ENCODE data around the gene G6PC2. TPM values are rescaled to one million over a fixed set of nuclear protein-coding genes. Genes with fewer than 3 reads are reported as not detected.

The G6PC2 gene
- total and polyA plus RNA-seq, 2 donors (not counting 1 experiment from before 2014, with no cell fraction given) = not detected

DNA sequence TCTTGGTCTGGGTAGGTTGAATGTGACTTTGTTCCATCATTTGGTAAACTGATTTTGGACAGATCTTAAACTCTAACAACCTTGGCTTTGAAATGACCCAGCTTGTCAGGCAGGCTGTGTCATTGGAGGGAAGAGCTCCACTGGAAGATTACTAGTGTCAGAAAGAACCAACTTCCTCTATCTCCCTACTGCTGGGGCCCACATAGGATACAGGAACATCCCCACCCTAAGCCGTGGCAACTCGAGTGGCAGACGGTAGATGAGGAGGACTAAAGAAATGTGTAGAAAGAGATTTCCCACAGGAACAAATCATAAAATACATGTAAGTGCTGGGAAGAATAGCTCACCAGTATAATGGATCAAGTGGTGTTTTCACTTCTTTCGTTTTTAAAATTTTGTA, 4.3 kb upstream of the G6PC2 start:
- ATAC-seq (ENCODE audit: low read depth) = no peak
- peaks cover 13% of the 10 kb centered on the region for H3K27me3 Mint-ChIP-seq
- ChIA-PET POLR2A (no interaction called here), CTCF (no interaction called here)
- Histone ChIP-seq H2AFZ (ENCODE audit: insufficient read depth, low read depth, low read length, poor library complexity, severe bottlenecking) (no peak overlapping the region), H3K4me3 (ENCODE audit: control extremely low read depth in 1 of 5, extremely low read depth in 1 of 5, insufficient read depth in 1 of 5, low read depth in 2 of 5, low read length in 4 of 5) (no peak overlapping the region), H3K27ac (ENCODE audit: low read length in 2 of 2) (no peak overlapping the region), H4K20me1 (ENCODE audit: control insufficient read depth, insufficient read depth, low read length, poor library complexity, severe bottlenecking) (no peaks in the 10 kb centered on the region), H3K4me1 (ENCODE audit: control insufficient read depth in 2 of 2, insufficient read depth in 2 of 2, low read length in 2 of 2) (no peaks in the 10 kb centered on the region), H3K4me2 (replicated peaks; ENCODE audit: low read depth, low read length, poor library complexity, severe bottlenecking) (no peak overlapping the region), H3K9me3 (ENCODE audit: control extremely low read depth in 1 of 3, control insufficient read depth in 2 of 3, insufficient read depth in 1 of 3, low read length in 2 of 3) (no peaks in the 10 kb centered on the region), H3K27me3 (replicated peaks in 1 of 4; ENCODE audit: control extremely low read depth in 1 of 4, control insufficient read depth in 3 of 4, insufficient read depth in 4 of 4, low read length in 3 of 4) (peaks cover 0 to 7% (median 0%) of the 10 kb centered on the region in 4 experiments), H3K9ac (ENCODE audit: low read length) (no peak overlapping the region), H3K79me2 (ENCODE audit: control insufficient read depth, insufficient read depth, low read length) (no peaks in the 10 kb centered on the region), H3K36me3 (replicated peaks in 1 of 2; ENCODE audit: control extremely low read depth in 1 of 2, control insufficient read depth in 1 of 2, extremely low read depth in 1 of 2, insufficient read depth in 2 of 2, low read length in 1 of 2) (no peaks in the 10 kb centered on the region)
- no peak for DNase-seq
- H3K27ac Mint-ChIP-seq = no peak overlapping the region
- no CpG with 5 or more reads among the region's 4 CpGs for WGBS (ENCODE audit: insufficient coverage)
- intact Hi-C loops (cut with micrococcal nuclease) = no loop called here
- H3K9me3 Mint-ChIP-seq (ENCODE audit: insufficient read depth) = no peaks in the 10 kb centered on the region
- no peaks in the 10 kb centered on the region for H3K4me1 Mint-ChIP-seq
- TF ChIP-seq EZH2 (IDR thresholded peaks at IDR 0.05; ENCODE audit: borderline replicate concordance, insufficient read depth, low read depth, low read length, poor library complexity, severe bottlenecking) (no peak), CTCF (IDR thresholded peaks at IDR 0.05) (no peak)
- no peak overlapping the region for H3K4me3 Mint-ChIP-seq

DNA sequence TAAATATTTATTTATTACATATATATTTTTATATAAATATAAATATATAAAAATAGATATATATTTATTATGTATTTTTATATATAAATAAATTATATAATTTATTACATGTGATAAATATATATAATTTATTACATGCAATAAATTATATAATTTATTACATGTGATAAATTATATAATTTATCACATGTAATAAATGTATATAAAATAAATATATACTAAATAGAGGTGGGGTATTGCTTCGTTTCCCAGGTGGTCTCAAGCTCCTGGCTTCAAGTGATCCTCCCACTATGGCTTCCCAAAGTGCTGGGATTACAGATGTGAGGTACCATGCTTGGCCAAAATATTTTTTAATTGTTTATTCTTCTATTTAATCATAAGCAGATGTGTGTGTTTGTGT, 3.6 kb upstream of the G6PC2 start:
- ATAC-seq (ENCODE audit: low read depth) = no peak
- Histone ChIP-seq H2AFZ (ENCODE audit: insufficient read depth, low read depth, low read length, poor library complexity, severe bottlenecking) (no peak overlapping the region), H3K4me2 (replicated peaks; ENCODE audit: low read depth, low read length, poor library complexity, severe bottlenecking) (no peak overlapping the region), H3K9ac (ENCODE audit: low read length) (no peak overlapping the region), H3K4me1 (ENCODE audit: control insufficient read depth in 2 of 2, insufficient read depth in 2 of 2, low read length in 2 of 2) (no peaks in the 10 kb centered on the region), H3K27ac (ENCODE audit: low read length in 2 of 2) (no peak overlapping the region), H3K27me3 (replicated peaks in 1 of 4; ENCODE audit: control extremely low read depth in 1 of 4, control insufficient read depth in 3 of 4, insufficient read depth in 4 of 4, low read length in 3 of 4) (peaks cover 0 to 4% (median 0%) of the 10 kb centered on the region in 4 experiments), H3K9me3 (ENCODE audit: control extremely low read depth in 1 of 3, control insufficient read depth in 2 of 3, insufficient read depth in 1 of 3, low read length in 2 of 3) (no peaks in the 10 kb centered on the region), H3K36me3 (replicated peaks in 1 of 2; ENCODE audit: control extremely low read depth in 1 of 2, control insufficient read depth in 1 of 2, extremely low read depth in 1 of 2, insufficient read depth in 2 of 2, low read length in 1 of 2) (no peaks in the 10 kb centered on the region), H4K20me1 (ENCODE audit: control insufficient read depth, insufficient read depth, low read length, poor library complexity, severe bottlenecking) (no peaks in the 10 kb centered on the region), H3K4me3 (ENCODE audit: control extremely low read depth in 1 of 5, extremely low read depth in 1 of 5, insufficient read depth in 1 of 5, low read depth in 2 of 5, low read length in 4 of 5) (no peak overlapping the region), H3K79me2 (ENCODE audit: control insufficient read depth, insufficient read depth, low read length) (no peaks in the 10 kb centered on the region)
- DNase-seq = no peak
- ChIA-PET POLR2A (no interaction called here), CTCF (no interaction called here)
- H3K4me1 Mint-ChIP-seq = no peaks in the 10 kb centered on the region
- no peaks in the 10 kb centered on the region for H3K9me3 Mint-ChIP-seq (ENCODE audit: insufficient read depth)
- WGBS (ENCODE audit: insufficient coverage) = no CpG with 5 or more reads among the region's 1 CpG
- peaks cover 14% of the 10 kb centered on the region for H3K27me3 Mint-ChIP-seq
- intact Hi-C loops (cut with micrococcal nuclease) = no loop called here
- no peak overlapping the region for H3K27ac Mint-ChIP-seq
- H3K4me3 Mint-ChIP-seq = no peak overlapping the region
- TF ChIP-seq EZH2 (IDR thresholded peaks at IDR 0.05; ENCODE audit: borderline replicate concordance, insufficient read depth, low read depth, low read length, poor library complexity, severe bottlenecking) = no peak
- TF ChIP-seq CTCF (IDR thresholded peaks at IDR 0.05) = no peak
